HepG2 (cell line): ENCODE results near the gene COX14. TPM values are rescaled to one million over a fixed set of nuclear protein-coding genes. Genes with fewer than 3 reads are reported as not detected.

Experiments
- ATAC-seq: fragments of 200-7000 bp; cut with Tn5 transposase; 3 replicates; pipeline ENCODE4 v1.9.1; 2020; ENCODE audit warnings: mild to moderate bottlenecking, moderate library complexity
- BruUV-seq: library from RNA; stranded (reverse); fragments of 400-500 nt; replicated peaks from 2 replicates; lab custom pipeline; 2021; lab: Mats Ljungman, UMichigan
- CTCF ChIA-PET: fragments of 300-600 bp; formaldehyde crosslinking; extraction: SDS; loops from one replicate; lab custom pipeline; 2021; ENCODE audit warnings: low total read pairs, inconsistent platforms, low intra/inter-chr PET ratio; lab: Yijun Ruan, JAX
- POLR2A ChIA-PET: fragments of 350-600 bp; sonication (Branson Sonifier 250); formaldehyde crosslinking; loops from one replicate; lab custom pipeline; 2020; ENCODE audit warnings: antibody characterized with exemption, inconsistent platforms; lab: Yijun Ruan, JAX
- DNase-seq: peaks from one replicate; pipeline ENCODE4 v3.0.0-alpha.2; 2015; ENCODE audit warnings: low spot score
- FAIRE-seq: peaks from 3 replicates; lab custom pipeline; 2011; peaks lifted over from hg19 to GRCh38; lab: Jason Lieb, UNC
- H2AFZ ChIP-seq: one replicate; pipeline ENCODE4 v1.6.1; 2011; ENCODE audit warnings: low read length, inconsistent platforms
- H3K27ac ChIP-seq: fragments of 300-600 bp; 3 replicates; pipeline ENCODE4 v1.8.0; 2011; ENCODE audit warnings: mixed run types, mild to moderate bottlenecking, mixed read lengths, low read length, inconsistent platforms; ENCODE audit not compliant: insufficient read depth; ENCODE audit errors: extremely low read length
- H3K27me3 ChIP-seq, 2 experiments: fragments of 200-600 bp in 1 of 2; 2 replicates in 1 of 2; 3 replicates in 1 of 2; pipeline versions ENCODE4 v1.6.0 to v1.8.0; 2011; ENCODE audit warnings: low read length in 2 of 2, mild to moderate bottlenecking in 2 of 2, moderate library complexity in 2 of 2, inconsistent platforms in 1 of 2; ENCODE audit not compliant: insufficient read depth in 2 of 2, control insufficient read depth in 1 of 2
- H3K36me3 ChIP-seq, 2 experiments: fragments of 200-600 bp in 1 of 2; replicated peaks in 1 of 2; 2 replicates in 1 of 2; 3 replicates in 1 of 2; pipeline versions ENCODE4 v1.5.1 to v1.8.0; 2011; ENCODE audit warnings: low read length in 2 of 2, inconsistent platforms in 1 of 2; ENCODE audit not compliant: insufficient read depth in 2 of 2, control insufficient read depth in 1 of 2
- H3K4me1 ChIP-seq: 2 replicates; pipeline ENCODE4 v1.5.1; 2012; ENCODE audit warnings: low read length, inconsistent platforms; ENCODE audit not compliant: insufficient read depth
- H3K4me2 ChIP-seq: 2 replicates; pipeline ENCODE4 v1.6.0; 2011; ENCODE audit warnings: low read depth, low read length, inconsistent platforms
- H3K4me3 ChIP-seq, 3 experiments: fragments of 200-600 bp in 1 of 3; sonication (generic), shearing (Covaris generic) in 1 of 3; replicated peaks in 1 of 3; 2 replicates each; pipeline ENCODE4 v1.5.1; 2011 to 2016; ENCODE audit warnings: low read length in 3 of 3, inconsistent platforms in 2 of 3, low read depth in 2 of 3, mild to moderate bottlenecking in 2 of 3, control low read depth in 1 of 3, mixed read lengths in 1 of 3; ENCODE audit not compliant: insufficient read depth in 1 of 3
- H3K79me2 ChIP-seq: one replicate; pipeline ENCODE4 v1.6.1; 2011; ENCODE audit warnings: low read length, inconsistent platforms; ENCODE audit not compliant: insufficient read depth
- H3K9ac ChIP-seq: 2 replicates; pipeline ENCODE4 v1.6.0; 2011; ENCODE audit warnings: mild to moderate bottlenecking, low read depth, low read length, inconsistent platforms; ENCODE audit not compliant: insufficient read depth
- H3K9me3 ChIP-seq: 2 replicates; pipeline ENCODE4 v1.5.1; 2012; ENCODE audit warnings: mild to moderate bottlenecking, low read length
- H4K20me1 ChIP-seq: 2 replicates; pipeline ENCODE4 v1.6.0; 2011; ENCODE audit warnings: inconsistent platforms, mild to moderate bottlenecking, low read length, moderate library complexity; ENCODE audit not compliant: insufficient read depth
- ARHGAP35 ChIP-seq: sonication (generic); formaldehyde crosslinking; IDR thresholded peaks from 2 replicates; pipeline ENCODE4 v1.9.0; 2022; ENCODE audit warnings: mild to moderate bottlenecking, inconsistent platforms, moderate library complexity, missing genetic modification reagents, borderline replicate concordance
- KLF12 ChIP-seq: sonication (generic); formaldehyde crosslinking; IDR thresholded peaks from 2 replicates; pipeline ENCODE4 v1.4.0; 2020; ENCODE audit warnings: missing genetic modification reagents, borderline replicate concordance
- RCOR2 ChIP-seq: IDR thresholded peaks from 2 replicates; pipeline ENCODE4 v1.6.1; 2016; ENCODE audit warnings: missing biosample characterization, missing genetic modification reagents
- ZNF674 ChIP-seq: sonication (generic); formaldehyde crosslinking; IDR thresholded peaks from 2 replicates; pipeline ENCODE4 v1.5.0; 2020; ENCODE audit warnings: low read depth, mild to moderate bottlenecking, missing genetic modification reagents
- WGBS: methylation state at CpG from one replicate; pipeline ENCODE4 v1.1.6; 2017; ENCODE audit warnings: low lambda C conversion rate; 5-methylcytosine and 5-hydroxymethylcytosine counted together
- in situ Hi-C: cut with HindIII; loops from 2 replicates; pipeline ENCODE4 v1.10.0; 2017; ENCODE audit warnings: low pct_unique_long_range_greater_than_20kb; ENCODE audit not compliant: extremely low pct_ligation_motif_present
- intact Hi-C: fragments of 100-400 bp; cut with micrococcal nuclease; formaldehyde crosslinking; loops from one replicate; pipeline ENCODE4 v1.10.0; 2022; ENCODE audit not compliant: unreplicated experiment
- polyA plus RNA-seq, 8 experiments: library from polyadenylated mRNA; depleted of rRNA in 3 of 8; stranded (reverse) in 7 of 8; unstranded in 1 of 8; fragments of >200 nt; fragmentation: Illumina TruSeq in 4 of 8; extraction: Trizol in 4 of 8; gene quantifications; 2 replicates each; pipeline versions ENCODE4 v1.2.1 to v1.2.3, GENCODE V29; 2011 to 2016; ENCODE audit warnings: low read depth in 4 of 8, missing spikeins in 1 of 8, mixed read lengths in 1 of 8; ENCODE audit not compliant: insufficient read depth in 1 of 8
- total RNA-seq, 5 experiments: library from RNA; depleted of rRNA; stranded (reverse); fragments of >200 nt; fragmentation: Illumina TruSeq; extraction: Trizol; gene quantifications; 2 replicates each; pipeline ENCODE4 v1.2.3, GENCODE V29; 2016; ENCODE audit warnings: low read depth in 1 of 5
- TF ChIP-seq, protein P1 (sequence below): sonication (generic); formaldehyde crosslinking; IDR thresholded peaks from 2 replicates; pipeline ENCODE4 v1.4.0; 2020; ENCODE audit warnings: missing genetic modification reagents, borderline replicate concordance
- TF ChIP-seq, protein P2 (sequence below): fragments of 450-650 bp; IDR thresholded peaks from 2 replicates; pipeline ENCODE4 v1.6.1; 2016

COX14 gene
- total and polyA plus RNA-seq, 2 of the 13 experiments (the other 11 are each of a cell fraction or from before 2014, with no cell fraction given), result 53.0 to 71.6 TPM

DNA sequence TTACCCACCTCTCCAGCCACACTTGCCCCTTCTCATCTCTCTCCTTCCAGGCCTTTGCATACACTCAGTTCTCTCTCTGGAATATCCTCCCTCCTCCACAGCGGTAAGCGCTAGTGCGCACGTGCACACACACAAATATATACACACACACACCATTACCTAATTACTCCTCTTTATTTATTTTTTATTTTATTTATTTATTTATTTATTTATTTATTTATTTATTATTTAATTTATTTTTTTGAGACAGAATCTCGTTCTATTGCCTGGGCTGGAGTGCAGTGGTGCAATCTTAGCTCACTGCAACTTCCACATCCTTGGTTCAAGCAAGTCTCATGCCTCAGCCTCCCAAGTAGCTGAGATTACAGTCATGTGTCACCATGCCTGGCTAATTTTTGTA lies 43.0 kb upstream of the COX14 start:
- Histone ChIP-seq H3K4me1 (peaks cover 10% of the 10 kb centered on the region), H3K9ac (no peak overlapping the region), H4K20me1 (no peaks in the 10 kb centered on the region), H3K9me3 (no peaks in the 10 kb centered on the region), H3K79me2 (no peaks in the 10 kb centered on the region), H3K4me3 (no peak overlapping the region), H3K27ac (no peak overlapping the region), H3K27me3 (peaks cover 1 to 7% of the 10 kb centered on the region in 2 experiments; a peak in 3 of 5 replicates), H2AFZ (no peak overlapping the region), H3K4me2 (no peak overlapping the region), H3K36me3 (no peaks in the 10 kb centered on the region)
- ATAC-seq (no peak), FAIRE-seq (no peak), DNase-seq (no peak)
- intact Hi-C loops, result no loop called here
- BruUV-seq, result no TSS peak
- ChIA-PET POLR2A (no interaction called here), CTCF (interaction anchor here (2.7 to 3.6 kb wide), 2 partner anchors 30 to 102 kb away, joined by 18 to 43 read pairs; no protein-coding TSS in a partner anchor)
- in situ Hi-C loops, result no loop called here
- TF ChIP-seq KLF12 (CRISPR knock-in tag) (no peak), ZNF674 (CRISPR knock-in tag) (no peak)
- 76% methylated on average over 5 of the region's 5 CpGs for WGBS

DNA sequence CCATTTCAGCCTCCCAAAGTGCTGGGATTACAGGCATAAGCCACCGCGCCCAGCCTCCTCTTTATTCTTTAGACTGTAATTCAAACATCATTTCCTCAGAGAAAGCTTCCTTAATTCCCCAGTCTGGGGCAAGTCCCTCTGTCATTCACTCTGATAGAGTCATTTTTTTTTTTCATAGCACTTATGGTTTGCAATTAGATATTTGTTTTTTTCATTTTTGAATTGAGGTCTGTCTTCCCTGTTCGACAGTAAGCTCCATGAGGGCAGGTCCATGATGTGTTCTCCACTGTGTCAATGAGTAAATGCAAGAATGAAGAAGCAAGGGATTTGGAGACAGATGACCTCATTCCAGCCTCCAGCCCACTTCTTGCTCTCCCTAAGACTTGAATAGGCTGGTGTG lies 42.5 kb upstream of the COX14 start:
- in situ Hi-C loops, result no loop called here

More for the DNA sequence above, 42.5 kb upstream of the COX14 start:
- TF ChIP-seq, protein P1, sequence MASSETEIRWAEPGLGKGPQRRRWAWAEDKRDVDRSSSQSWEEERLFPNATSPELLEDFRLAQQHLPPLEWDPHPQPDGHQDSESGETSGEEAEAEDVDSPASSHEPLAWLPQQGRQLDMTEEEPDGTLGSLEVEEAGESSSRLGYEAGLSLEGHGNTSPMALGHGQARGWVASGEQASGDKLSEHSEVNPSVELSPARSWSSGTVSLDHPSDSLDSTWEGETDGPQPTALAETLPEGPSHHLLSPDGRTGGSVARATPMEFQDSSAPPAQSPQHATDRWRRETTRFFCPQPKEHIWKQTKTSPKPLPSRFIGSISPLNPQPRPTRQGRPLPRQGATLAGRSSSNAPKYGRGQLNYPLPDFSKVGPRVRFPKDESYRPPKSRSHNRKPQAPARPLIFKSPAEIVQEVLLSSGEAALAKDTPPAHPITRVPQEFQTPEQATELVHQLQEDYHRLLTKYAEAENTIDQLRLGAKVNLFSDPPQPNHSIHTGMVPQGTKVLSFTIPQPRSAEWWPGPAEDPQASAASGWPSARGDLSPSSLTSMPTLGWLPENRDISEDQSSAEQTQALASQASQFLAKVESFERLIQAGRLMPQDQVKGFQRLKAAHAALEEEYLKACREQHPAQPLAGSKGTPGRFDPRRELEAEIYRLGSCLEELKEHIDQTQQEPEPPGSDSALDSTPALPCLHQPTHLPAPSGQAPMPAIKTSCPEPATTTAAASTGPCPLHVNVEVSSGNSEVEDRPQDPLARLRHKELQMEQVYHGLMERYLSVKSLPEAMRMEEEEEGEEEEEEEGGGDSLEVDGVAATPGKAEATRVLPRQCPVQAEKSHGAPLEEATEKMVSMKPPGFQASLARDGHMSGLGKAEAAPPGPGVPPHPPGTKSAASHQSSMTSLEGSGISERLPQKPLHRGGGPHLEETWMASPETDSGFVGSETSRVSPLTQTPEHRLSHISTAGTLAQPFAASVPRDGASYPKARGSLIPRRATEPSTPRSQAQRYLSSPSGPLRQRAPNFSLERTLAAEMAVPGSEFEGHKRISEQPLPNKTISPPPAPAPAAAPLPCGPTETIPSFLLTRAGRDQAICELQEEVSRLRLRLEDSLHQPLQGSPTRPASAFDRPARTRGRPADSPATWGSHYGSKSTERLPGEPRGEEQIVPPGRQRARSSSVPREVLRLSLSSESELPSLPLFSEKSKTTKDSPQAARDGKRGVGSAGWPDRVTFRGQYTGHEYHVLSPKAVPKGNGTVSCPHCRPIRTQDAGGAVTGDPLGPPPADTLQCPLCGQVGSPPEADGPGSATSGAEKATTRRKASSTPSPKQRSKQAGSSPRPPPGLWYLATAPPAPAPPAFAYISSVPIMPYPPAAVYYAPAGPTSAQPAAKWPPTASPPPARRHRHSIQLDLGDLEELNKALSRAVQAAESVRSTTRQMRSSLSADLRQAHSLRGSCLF, result no peak
- no peak for TF ChIP-seq ARHGAP35
- TF ChIP-seq, protein P2, sequence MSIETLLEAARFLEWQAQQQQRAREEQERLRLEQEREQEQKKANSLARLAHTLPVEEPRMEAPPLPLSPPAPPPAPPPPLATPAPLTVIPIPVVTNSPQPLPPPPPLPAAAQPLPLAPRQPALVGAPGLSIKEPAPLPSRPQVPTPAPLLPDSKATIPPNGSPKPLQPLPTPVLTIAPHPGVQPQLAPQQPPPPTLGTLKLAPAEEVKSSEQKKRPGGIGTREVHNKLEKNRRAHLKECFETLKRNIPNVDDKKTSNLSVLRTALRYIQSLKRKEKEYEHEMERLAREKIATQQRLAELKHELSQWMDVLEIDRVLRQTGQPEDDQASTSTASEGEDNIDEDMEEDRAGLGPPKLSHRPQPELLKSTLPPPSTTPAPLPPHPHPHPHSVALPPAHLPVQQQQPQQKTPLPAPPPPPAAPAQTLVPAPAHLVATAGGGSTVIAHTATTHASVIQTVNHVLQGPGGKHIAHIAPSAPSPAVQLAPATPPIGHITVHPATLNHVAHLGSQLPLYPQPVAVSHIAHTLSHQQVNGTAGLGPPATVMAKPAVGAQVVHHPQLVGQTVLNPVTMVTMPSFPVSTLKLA, result no peak
- no peak for TF ChIP-seq RCOR2 (CRISPR knock-in tag)
- no peak overlapping the region for H3K9ac ChIP-seq
- no peak overlapping the region for H3K4me2 ChIP-seq
- no peak overlapping the region for H3K4me3 ChIP-seq
- H3K36me3 ChIP-seq, result no peaks in the 10 kb centered on the region
- 89% methylated on average over 3 of the region's 3 CpGs for WGBS
- H3K4me1 ChIP-seq, result peaks cover 15% of the 10 kb centered on the region
- FAIRE-seq, result no peak
- H3K9me3 ChIP-seq, result no peaks in the 10 kb centered on the region
- intact Hi-C loops, result no loop called here
- no TSS peak for BruUV-seq
- H4K20me1 ChIP-seq, result no peaks in the 10 kb centered on the region
- ATAC-seq, result no peak
- no peak overlapping the region for H3K27ac ChIP-seq
- ChIA-PET POLR2A (no interaction called here), CTCF (interaction anchor here (2.7 to 3.6 kb wide), 2 partner anchors 30 to 102 kb away, joined by 18 to 43 read pairs; no protein-coding TSS in a partner anchor)
- H2AFZ ChIP-seq, result no peak overlapping the region
- H3K79me2 ChIP-seq, result no peaks in the 10 kb centered on the region
- DNase-seq, result no peak
- peaks cover 1 to 7% of the 10 kb centered on the region in 2 experiments; a peak in 4 of 5 replicates for H3K27me3 ChIP-seq
